ENCODE measurements around the gene WNT7A. TPM values are rescaled to one million over a fixed set of nuclear protein-coding genes. Genes with fewer than 3 reads are reported as not detected.
A peak's percentile ranks its signal among the peaks of the same experiment; 100 is the strongest.

The WNT7A gene
- total and polyA plus RNA-seq, 2 donors (not counting 1 experiment from before 2014, with no cell fraction given): not detected

- TF ChIP-seq EZH2 (IDR thresholded peaks at IDR 0.05; ENCODE audit: borderline replicate concordance, insufficient read depth, low read depth, low read length, poor library complexity, severe bottlenecking) (no peak), CTCF (IDR thresholded peaks at IDR 0.05) (no peak)
- DNase-seq (no peak), ATAC-seq (ENCODE audit: low read depth) (no peak)
- no peaks in the 10 kb centered on the region for H4K20me1 ChIP-seq (ENCODE audit: control insufficient read depth, insufficient read depth, low read length, poor library complexity, severe bottlenecking)
- Mint-ChIP-seq H3K4me1 (peaks cover 32% of the 10 kb centered on the region), H3K27me3 (peaks cover 3% of the 10 kb centered on the region), H3K4me3 (no peak overlapping the region), H3K9me3 (ENCODE audit: insufficient read depth) (peaks cover 2% of the 10 kb centered on the region), H3K27ac (no peak overlapping the region)
- H3K9me3 ChIP-seq (ENCODE audit: control extremely low read depth in 1 of 3, control insufficient read depth in 2 of 3, insufficient read depth in 1 of 3, low read length in 2 of 3): peaks cover 0 to 38% (median 7%) of the 10 kb centered on the region in 3 donors
- H3K4me3 ChIP-seq (ENCODE audit: control extremely low read depth in 1 of 5, extremely low read depth in 1 of 5, insufficient read depth in 1 of 5, low read depth in 2 of 5, low read length in 4 of 5): no peak overlapping the region
- no peaks in the 10 kb centered on the region for H3K79me2 ChIP-seq (ENCODE audit: control insufficient read depth, insufficient read depth, low read length)
- H3K27me3 ChIP-seq (replicated peaks in 1 of 4; ENCODE audit: control extremely low read depth in 1 of 4, control insufficient read depth in 3 of 4, insufficient read depth in 4 of 4, low read length in 3 of 4): peaks cover 0 to 7% (median 0%) of the 10 kb centered on the region in 4 experiments
- no peak overlapping the region for H3K9ac ChIP-seq (ENCODE audit: low read length)
- intact Hi-C loops (cut with micrococcal nuclease): loop anchor here (10.0 kb wide), 1 partner anchor 512 kb away; the partner anchor contains the start of gene SLC6A6
- 100% methylated on average over 1 of the region's 2 CpGs for WGBS (ENCODE audit: insufficient coverage)
- H3K36me3 ChIP-seq (replicated peaks in 1 of 2; ENCODE audit: control extremely low read depth in 1 of 2, control insufficient read depth in 1 of 2, extremely low read depth in 1 of 2, insufficient read depth in 2 of 2, low read length in 1 of 2): no peaks in the 10 kb centered on the region
- H3K4me2 ChIP-seq (replicated peaks; ENCODE audit: low read depth, low read length, poor library complexity, severe bottlenecking): no peak overlapping the region
- peaks cover 17 to 37% of the 10 kb centered on the region in 2 donors for H3K4me1 ChIP-seq (ENCODE audit: control insufficient read depth in 2 of 2, insufficient read depth in 2 of 2, low read length in 2 of 2)
- no peak overlapping the region for H3K27ac ChIP-seq (ENCODE audit: low read length in 2 of 2)
- CTCF ChIA-PET: interaction anchor here (1.0 to 1.1 kb wide), 2 partner anchors 10 to 244 kb away, joined by 3 read pairs; no protein-coding TSS in a partner anchor
- POLR2A ChIA-PET: no interaction called here
- H2AFZ ChIP-seq (ENCODE audit: insufficient read depth, low read depth, low read length, poor library complexity, severe bottlenecking): no peak overlapping the region
These were observed 12.4 kb upstream of the WNT7A start for GRCh38 chr3:13892304-13892703.

- Histone ChIP-seq H3K27ac (ENCODE audit: low read length in 2 of 2) (no peak overlapping the region), H3K27me3 (replicated peaks in 1 of 4; ENCODE audit: control extremely low read depth in 1 of 4, control insufficient read depth in 3 of 4, insufficient read depth in 4 of 4, low read length in 3 of 4) (peaks cover 0 to 12% (median 0%) of the 10 kb centered on the region in 4 experiments), H3K4me1 (ENCODE audit: control insufficient read depth in 2 of 2, insufficient read depth in 2 of 2, low read length in 2 of 2) (peaks cover 17 to 35% of the 10 kb centered on the region in 2 donors), H3K36me3 (replicated peaks in 1 of 2; ENCODE audit: control extremely low read depth in 1 of 2, control insufficient read depth in 1 of 2, extremely low read depth in 1 of 2, insufficient read depth in 2 of 2, low read length in 1 of 2) (no peaks in the 10 kb centered on the region), H3K4me2 (replicated peaks; ENCODE audit: low read depth, low read length, poor library complexity, severe bottlenecking) (peak overlapping the region; percentile 47), H3K4me3 (ENCODE audit: control extremely low read depth in 1 of 5, extremely low read depth in 1 of 5, insufficient read depth in 1 of 5, low read depth in 2 of 5, low read length in 4 of 5) (no peak overlapping the region), H3K9ac (ENCODE audit: low read length) (no peak overlapping the region), H3K79me2 (ENCODE audit: control insufficient read depth, insufficient read depth, low read length) (no peaks in the 10 kb centered on the region), H2AFZ (ENCODE audit: insufficient read depth, low read depth, low read length, poor library complexity, severe bottlenecking) (peak overlapping the region; percentile 3), H3K9me3 (ENCODE audit: control extremely low read depth in 1 of 3, control insufficient read depth in 2 of 3, insufficient read depth in 1 of 3, low read length in 2 of 3) (peaks cover 0 to 38% (median 6%) of the 10 kb centered on the region in 3 donors), H4K20me1 (ENCODE audit: control insufficient read depth, insufficient read depth, low read length, poor library complexity, severe bottlenecking) (no peaks in the 10 kb centered on the region)
- ChIA-PET CTCF (interaction anchor here (1.0 to 1.1 kb wide), 2 partner anchors 10 to 243 kb away, joined by 3 read pairs; no protein-coding TSS in a partner anchor), POLR2A (no interaction called here)
- ATAC-seq (ENCODE audit: low read depth) (no peak), DNase-seq (peak; percentile 36)
- no peak for TF ChIP-seq EZH2 (IDR thresholded peaks at IDR 0.05; ENCODE audit: borderline replicate concordance, insufficient read depth, low read depth, low read length, poor library complexity, severe bottlenecking)
- no peak for TF ChIP-seq CTCF (IDR thresholded peaks at IDR 0.05)
- intact Hi-C loops (cut with micrococcal nuclease): loop anchor here (10.0 kb wide), 1 partner anchor 513 kb away; the partner anchor contains the start of gene SLC6A6
- Mint-ChIP-seq H3K27ac (no peak overlapping the region), H3K4me1 (peaks cover 31% of the 10 kb centered on the region), H3K9me3 (ENCODE audit: insufficient read depth) (peaks cover 2% of the 10 kb centered on the region), H3K4me3 (no peak overlapping the region), H3K27me3 (peaks cover 3% of the 10 kb centered on the region)
- WGBS (ENCODE audit: insufficient coverage): 82% methylated on average over 3 of the region's 5 CpGs
These were observed 11.7 kb upstream of the WNT7A start for GRCh38 chr3:13891492-13892073.

All from B cell (primary cell).